Large intestine (tissue), 3 donors: ENCODE results near the gene WIZ. TPM values are rescaled to one million over a fixed set of nuclear protein-coding genes. Genes with fewer than 3 reads are reported as not detected.

ENCODE experiments used
- DNase-seq, 2 donors: peaks; one replicate each; pipeline versions ENCODE4 v3.0.0 to v3.0.0-alpha.2; 2013
- H3K27ac ChIP-seq: one replicate; pipeline ENCODE4 v1.5.1; 2013; ENCODE audit warnings: low read length
- H3K27me3 ChIP-seq: 2 replicates; pipeline ENCODE4 v1.6.1; 2013; ENCODE audit warnings: low read length; ENCODE audit not compliant: control insufficient read depth, insufficient read depth
- H3K36me3 ChIP-seq: 2 replicates; pipeline ENCODE4 v1.6.1; 2013; ENCODE audit warnings: low read length; ENCODE audit not compliant: control insufficient read depth, insufficient read depth
- H3K4me1 ChIP-seq: one replicate; pipeline ENCODE4 v1.6.1; 2013; ENCODE audit warnings: low read length; ENCODE audit not compliant: control insufficient read depth, insufficient read depth
- H3K4me3 ChIP-seq: one replicate; pipeline ENCODE4 v1.5.1; 2013; ENCODE audit warnings: low read length
- H3K9me3 ChIP-seq: one replicate; pipeline ENCODE4 v1.6.1; 2013; ENCODE audit warnings: mild to moderate bottlenecking, low read depth, low read length, moderate library complexity; ENCODE audit not compliant: control insufficient read depth
- WGBS: methylation state at CpG from one replicate; pipeline ENCODE4 v1.1.5; 2013; ENCODE audit warnings: low lambda C conversion rate; ENCODE audit not compliant: insufficient coverage; 5-methylcytosine and 5-hydroxymethylcytosine counted together
- polyA plus RNA-seq: library from polyadenylated mRNA; unstranded; fragments of 120-200 nt; gene quantifications from one replicate; pipeline ENCODE4 v1.2.1, GENCODE V29; 2013

Gene WIZ
- polyA plus RNA-seq, 1 donor = 22.7 TPM

DNA sequence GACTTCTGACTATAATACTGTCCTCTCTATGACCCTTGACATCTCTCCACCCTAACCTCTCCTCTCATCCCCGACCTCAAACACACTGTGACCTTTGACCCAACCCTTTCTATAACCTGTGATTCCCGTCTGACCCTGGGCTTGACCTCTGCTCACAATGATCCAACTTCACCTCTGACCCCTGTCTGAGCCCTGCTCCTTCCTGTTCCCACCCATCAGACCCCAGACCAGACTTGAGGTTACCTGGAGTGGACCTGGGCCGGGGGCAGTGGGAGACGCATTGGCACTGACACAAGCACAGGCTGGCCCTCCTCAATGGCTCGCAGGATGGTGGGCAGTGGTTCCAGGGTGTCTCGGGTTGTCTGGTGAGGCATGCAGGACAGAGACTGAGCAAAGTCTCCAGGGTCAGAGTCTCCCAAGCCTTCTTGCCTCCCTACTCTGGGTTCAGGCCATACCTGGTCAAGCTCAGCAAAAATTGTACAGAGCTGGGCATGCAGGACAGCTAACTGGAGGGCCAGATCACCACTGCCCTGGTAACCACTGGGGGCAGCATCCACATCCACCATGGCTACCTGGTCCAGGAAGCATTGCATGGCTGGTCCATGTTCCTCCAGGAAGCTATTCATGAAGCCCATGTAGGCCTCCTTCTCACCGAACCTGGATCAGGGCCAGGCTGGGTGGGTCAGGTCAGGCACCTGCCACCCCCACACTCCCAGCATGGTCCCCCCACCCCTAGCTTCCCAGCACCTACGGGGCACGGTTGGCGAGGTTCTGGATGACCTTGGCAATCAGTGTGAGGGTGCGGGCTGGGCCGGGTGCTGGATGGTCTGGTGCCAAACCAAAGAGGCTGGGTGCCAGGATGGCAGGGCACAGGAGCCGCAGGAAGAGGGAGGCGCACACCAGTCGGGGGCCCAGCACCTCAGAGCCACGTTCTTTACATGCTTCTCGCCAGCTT lies 4.4 kb upstream of the WIZ start:
- Histone ChIP-seq H3K4me3 (no peak overlapping the region), H3K9me3 (no peaks in the 10 kb centered on the region), H3K27ac (no peak overlapping the region), H3K36me3 (no peaks in the 10 kb centered on the region), H3K27me3 (peaks cover 61% of the 10 kb centered on the region), H3K4me1 (peaks cover 6% of the 10 kb centered on the region)
- 71% methylated on average over 3 of the region's 17 CpGs for WGBS
- DNase-seq = no peak

DNA sequence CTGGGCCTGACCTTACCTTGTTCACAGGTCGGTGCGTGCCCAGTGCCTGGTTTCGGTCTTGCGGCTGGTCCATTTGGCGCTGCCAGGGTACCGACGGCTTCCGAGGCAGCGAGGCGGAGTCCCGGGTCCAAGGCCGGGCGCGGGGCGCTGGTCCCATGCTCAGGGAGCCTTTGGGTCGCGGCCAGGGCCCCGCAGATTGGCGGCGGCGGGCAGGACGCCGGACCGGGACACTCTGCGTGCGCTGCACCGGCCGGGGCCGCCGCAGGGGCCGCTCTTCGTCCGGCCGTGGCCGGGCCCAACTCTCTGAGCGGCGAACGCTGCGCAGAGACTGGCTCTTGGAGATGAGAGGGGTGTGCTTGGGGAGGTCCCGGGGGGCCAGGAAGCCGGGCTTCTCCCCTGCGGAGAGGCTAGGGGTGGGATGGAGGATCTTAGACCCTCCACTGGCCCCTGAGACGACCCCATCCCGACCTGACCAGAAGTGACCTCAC lies 3.4 kb upstream of the WIZ start:
- H3K27ac ChIP-seq = no peak overlapping the region
- H3K4me3 ChIP-seq = no peak overlapping the region
- H3K9me3 ChIP-seq = no peaks in the 10 kb centered on the region
- no peak for DNase-seq
- H3K36me3 ChIP-seq = no peaks in the 10 kb centered on the region
- WGBS = no CpG with 5 or more reads among the region's 44 CpGs
- peaks cover 53% of the 10 kb centered on the region for H3K27me3 ChIP-seq
- H3K4me1 ChIP-seq = peaks cover 9% of the 10 kb centered on the region

DNA sequence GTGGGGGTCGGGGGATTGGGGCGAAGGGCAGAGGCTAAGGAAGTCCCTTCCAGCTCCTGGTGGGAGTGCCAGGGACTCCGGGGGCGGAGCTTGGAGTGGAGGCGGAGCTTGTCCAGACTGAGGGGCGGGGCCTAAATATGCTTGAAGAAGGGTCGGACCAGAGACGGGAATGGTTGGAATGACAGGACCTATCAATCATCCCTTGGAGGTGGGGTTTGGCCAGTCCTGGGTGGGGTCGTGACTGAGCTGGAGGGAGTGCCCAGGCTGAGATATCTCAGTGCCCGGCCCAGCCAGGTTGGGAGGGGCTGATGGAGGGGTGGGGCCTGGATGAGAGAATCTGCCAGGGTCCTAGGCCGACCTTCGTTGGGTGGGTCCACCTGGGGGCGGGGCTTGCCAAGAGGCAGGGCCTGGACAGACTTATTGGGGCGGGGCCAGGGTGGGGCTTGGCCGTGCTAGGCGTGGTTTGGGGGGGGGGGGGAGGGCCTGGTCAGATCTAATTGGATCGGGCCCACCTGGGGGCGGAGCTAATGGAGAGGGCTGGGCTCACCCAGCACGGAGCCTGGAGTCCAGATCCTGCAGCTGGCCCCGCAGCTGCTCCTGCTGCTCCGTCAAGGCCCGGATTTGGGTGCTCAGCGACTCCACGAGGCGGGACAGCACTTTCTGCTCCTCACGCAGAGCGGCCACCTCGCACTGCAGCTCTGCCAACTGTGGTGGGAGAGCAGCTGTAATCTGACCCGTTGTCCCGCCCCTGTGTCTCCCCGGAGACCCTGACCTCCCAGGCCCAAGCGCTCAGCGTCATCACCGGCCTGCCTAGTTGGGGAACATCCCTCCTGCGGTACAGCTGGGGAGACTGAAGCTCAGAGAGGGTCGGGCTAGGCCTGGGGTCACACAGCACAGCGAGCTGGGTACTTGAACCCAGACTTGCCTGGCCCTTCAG lies 2.6 kb upstream of the WIZ start:
- DNase-seq = peak; percentile 76
- Histone ChIP-seq H3K36me3 (no peaks in the 10 kb centered on the region), H3K27ac (no peak overlapping the region), H3K9me3 (no peaks in the 10 kb centered on the region), H3K4me3 (no peak overlapping the region), H3K27me3 (peaks cover 47% of the 10 kb centered on the region), H3K4me1 (peaks cover 9% of the 10 kb centered on the region)
- WGBS = no CpG with 5 or more reads among the region's 37 CpGs

DNA sequence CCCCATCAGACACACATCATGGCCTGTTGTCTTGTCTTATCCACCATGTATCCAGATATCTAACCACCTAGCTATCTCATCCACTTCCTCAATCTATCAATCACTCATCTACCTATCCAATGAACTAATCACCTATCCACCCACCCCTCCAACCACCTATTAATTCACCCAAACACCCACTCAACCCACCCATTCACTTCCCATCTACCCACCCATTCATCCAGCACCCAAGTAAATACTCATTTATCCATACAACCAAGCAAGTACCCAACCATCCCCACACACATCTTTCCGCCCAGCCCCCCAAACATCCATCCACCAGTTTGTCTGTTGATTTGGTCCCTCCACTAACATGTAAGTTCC lies 753 bp upstream of the WIZ start:
- H3K9me3 ChIP-seq = no peaks in the 10 kb centered on the region
- peaks cover 29% of the 10 kb centered on the region for H3K27me3 ChIP-seq
- H3K27ac ChIP-seq = no peak overlapping the region
- peaks cover 9% of the 10 kb centered on the region for H3K4me1 ChIP-seq
- DNase-seq = no peak
- no peak overlapping the region for H3K4me3 ChIP-seq
- no CpG with 5 or more reads among the region's 1 CpG for WGBS
- no peaks in the 10 kb centered on the region for H3K36me3 ChIP-seq

DNA sequence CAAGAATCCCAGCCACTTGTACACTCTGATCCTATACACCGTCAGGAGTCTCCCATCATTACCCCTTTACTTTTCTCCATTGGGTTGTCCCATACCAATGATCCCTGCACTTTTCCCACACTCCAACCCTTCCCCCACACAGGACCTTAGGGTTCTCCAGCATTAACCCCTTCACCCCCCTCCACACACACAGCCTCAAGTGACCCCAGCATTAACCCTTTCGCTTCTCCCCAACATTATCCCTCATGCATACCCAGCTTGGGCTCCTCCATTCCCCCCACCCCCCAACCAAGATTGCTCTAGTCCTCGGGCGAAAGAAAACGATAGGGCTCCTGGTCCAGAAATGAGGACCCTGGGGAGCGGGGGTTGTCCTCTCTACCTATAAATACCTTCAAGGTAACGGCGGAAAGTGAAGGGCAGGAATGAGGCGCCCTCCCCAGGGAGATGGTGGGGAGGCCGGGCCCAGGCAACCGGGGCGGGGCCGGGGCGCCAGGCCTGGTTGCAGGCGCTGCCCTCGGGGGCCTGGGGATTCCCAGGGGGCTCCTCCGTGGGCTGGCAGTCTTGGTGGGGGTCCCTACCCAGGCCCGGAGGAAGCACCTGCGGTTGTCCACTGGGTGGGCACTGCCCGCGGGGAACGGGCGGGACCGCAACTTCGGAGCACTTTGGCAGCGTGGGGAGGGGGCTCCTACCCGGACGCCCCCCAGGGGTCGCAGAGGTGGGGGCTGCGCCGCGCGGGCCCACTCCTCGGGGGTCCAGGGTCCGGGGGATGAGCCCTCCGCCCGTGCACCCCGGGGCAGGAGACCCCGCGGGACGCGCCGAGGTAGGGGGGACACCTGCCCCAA lies 757 bp downstream of the WIZ start:
- peak overlapping the region; percentile 48 for H3K4me3 ChIP-seq
- no peaks in the 10 kb centered on the region for H3K9me3 ChIP-seq
- WGBS = no CpG with 5 or more reads among the region's 43 CpGs
- DNase-seq = peak in 1 of 2 donors; percentile 17
- peaks cover 14% of the 10 kb centered on the region for H3K27me3 ChIP-seq
- peaks cover 9% of the 10 kb centered on the region for H3K4me1 ChIP-seq
- H3K36me3 ChIP-seq = no peaks in the 10 kb centered on the region
- no peak overlapping the region for H3K27ac ChIP-seq

DNA sequence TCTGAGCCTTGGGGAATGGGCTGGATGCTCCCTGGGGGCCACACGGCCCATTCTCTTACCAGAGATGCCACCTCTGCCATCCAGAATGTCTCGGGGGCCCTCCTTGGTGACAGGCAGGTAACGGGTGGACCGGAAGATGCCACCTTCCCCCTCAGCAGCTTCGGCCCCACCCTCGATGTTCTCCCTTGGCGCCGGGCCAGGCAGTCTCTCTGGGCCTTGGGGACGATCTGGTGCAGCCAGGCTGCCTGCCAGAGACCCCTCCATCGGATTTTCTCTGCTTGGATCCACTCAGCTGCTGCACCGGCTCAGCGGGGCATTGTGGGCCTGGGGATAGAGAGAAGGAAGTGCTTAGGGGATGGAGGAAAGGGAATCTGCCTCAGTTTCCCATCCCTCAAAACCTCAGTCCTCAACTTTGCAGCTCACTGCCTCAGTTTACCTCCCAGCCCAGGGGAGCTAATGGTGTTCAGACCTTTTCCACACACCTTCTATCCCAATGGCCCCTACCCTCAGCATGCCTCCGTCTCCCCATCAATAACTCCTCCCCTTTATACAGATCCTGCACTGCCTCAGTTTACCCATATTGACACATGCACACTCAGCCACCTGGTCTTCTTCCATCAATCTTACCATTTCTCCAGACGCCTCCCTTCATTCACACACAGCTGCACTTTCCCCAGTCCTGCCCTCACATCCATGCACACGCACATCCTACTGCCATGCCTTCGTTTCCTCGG lies 1.5 kb downstream of the WIZ start:
- H3K27me3 ChIP-seq = peaks cover 6% of the 10 kb centered on the region
- H3K36me3 ChIP-seq = no peaks in the 10 kb centered on the region
- no peak overlapping the region for H3K4me3 ChIP-seq
- DNase-seq = no peak
- H3K27ac ChIP-seq = no peak overlapping the region
- no peaks in the 10 kb centered on the region for H3K9me3 ChIP-seq
- H3K4me1 ChIP-seq = peaks cover 9% of the 10 kb centered on the region
- 18% methylated on average over 3 of the region's 17 CpGs for WGBS

DNA sequence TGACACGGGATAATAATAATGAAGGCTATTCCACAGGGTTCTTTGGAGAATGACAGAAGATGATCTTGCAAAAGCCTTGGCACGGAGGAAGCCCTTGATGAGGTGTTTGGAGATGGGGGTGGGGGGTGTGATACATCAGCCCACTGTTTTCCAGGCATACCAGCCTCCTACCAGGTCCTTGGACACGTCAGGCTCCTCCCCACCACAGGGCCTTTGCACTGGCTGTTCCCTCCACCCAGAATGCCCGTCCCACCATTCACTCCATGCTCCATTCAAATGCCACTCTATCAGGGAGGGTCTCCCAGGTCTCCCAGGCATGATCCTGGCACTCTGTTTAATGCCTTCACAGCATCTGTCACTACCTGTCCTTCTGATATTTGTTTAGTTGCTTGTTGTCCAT lies 2.7 kb downstream of the WIZ start:
- no peak overlapping the region for H3K27ac ChIP-seq
- H3K9me3 ChIP-seq = no peaks in the 10 kb centered on the region
- peaks cover 5% of the 10 kb centered on the region for H3K4me1 ChIP-seq
- no peak for DNase-seq
- no peaks in the 10 kb centered on the region for H3K36me3 ChIP-seq
- no peaks in the 10 kb centered on the region for H3K27me3 ChIP-seq
- no CpG with 5 or more reads among the region's 4 CpGs for WGBS
- H3K4me3 ChIP-seq = no peak overlapping the region

DNA sequence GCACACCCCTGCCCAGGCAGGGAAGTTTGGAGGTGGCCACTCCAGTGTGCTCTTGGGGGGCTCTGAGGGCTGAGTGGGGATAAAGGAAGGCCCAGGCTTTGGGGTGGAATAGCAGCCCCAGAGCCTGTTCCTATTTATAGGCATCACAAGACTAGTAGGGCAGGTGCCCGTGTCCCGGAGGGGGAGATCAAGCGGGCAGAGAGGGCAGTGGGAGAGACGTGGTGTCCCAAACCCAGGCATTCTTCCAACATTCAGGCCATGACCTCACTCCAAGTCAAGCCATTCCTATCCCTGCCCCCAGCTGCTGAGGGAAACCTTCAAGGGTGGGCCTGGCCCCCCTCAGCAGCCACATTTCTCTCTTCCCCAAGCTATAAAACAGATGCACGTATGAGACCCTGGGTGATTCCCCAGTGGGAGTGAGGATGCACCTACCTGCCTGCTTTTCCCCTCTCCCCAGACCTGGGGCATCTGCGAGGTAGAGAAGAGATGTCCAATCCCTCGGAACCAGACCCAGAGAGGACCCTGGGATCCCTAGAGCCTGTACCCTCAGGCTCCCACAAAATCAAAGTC lies 3.9 kb downstream of the WIZ start:
- Histone ChIP-seq H3K4me1 (peaks cover 5% of the 10 kb centered on the region), H3K27me3 (no peaks in the 10 kb centered on the region), H3K9me3 (no peaks in the 10 kb centered on the region), H3K4me3 (no peak overlapping the region), H3K27ac (no peak overlapping the region), H3K36me3 (no peaks in the 10 kb centered on the region)
- DNase-seq = no peak
- WGBS = no CpG with 5 or more reads among the region's 7 CpGs

DNA sequence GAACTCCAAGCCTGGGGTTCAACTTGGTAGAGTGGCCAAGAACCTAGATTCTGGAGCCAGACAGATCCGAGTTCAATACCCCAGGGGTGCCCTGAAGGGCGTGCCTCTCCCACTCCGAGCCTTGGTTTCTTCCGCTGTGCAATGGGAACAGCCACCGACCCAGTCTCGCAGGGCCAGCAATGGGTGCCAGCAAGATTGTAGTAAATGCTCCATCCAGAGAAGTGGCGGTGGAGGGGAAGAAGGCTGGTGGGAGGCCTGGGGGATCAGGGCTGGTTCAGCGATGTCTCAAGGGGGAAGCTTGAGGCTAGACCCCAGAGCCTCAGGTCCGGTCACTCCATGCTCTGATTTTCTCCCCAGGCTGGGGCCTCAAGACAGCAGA lies 4.5 kb downstream of the WIZ start:
- Histone ChIP-seq H3K9me3 (no peaks in the 10 kb centered on the region), H3K4me1 (peaks cover 5% of the 10 kb centered on the region), H3K27ac (no peak overlapping the region), H3K36me3 (no peaks in the 10 kb centered on the region), H3K4me3 (no peak overlapping the region), H3K27me3 (no peaks in the 10 kb centered on the region)
- no peak for DNase-seq
- no CpG with 5 or more reads among the region's 9 CpGs for WGBS
